Fibroblast of the aortic adventitia (primary cell): ENCODE measurements around the gene NARF. TPM values are rescaled to one million over a fixed set of nuclear protein-coding genes. Genes with fewer than 3 reads are reported as not detected.
"Not testable (repeated sequence)": the region's sequence is repeated elsewhere in the genome, so short reads cannot be mapped to it uniquely, and the experiment has no call there.

Source experiments
- DNase-seq: peaks from one replicate; pipeline ENCODE4 v3.0.0-alpha.2; 2010; ENCODE audit warnings: low read depth
- H3K4me3 ChIP-seq: 2 replicates; pipeline ENCODE4 v1.5.1; 2011; ENCODE audit warnings: low read depth, mild to moderate bottlenecking, control low read depth, low read length, moderate library complexity
- total RNA-seq: library from RNA; depleted of rRNA; stranded (reverse); fragments of >200 nt; gene quantifications from 2 replicates; pipeline ENCODE4 v1.2.3, GENCODE V29; 2012; ENCODE audit warnings: low replicate concordance
- TF ChIP-seq, protein P1 (sequence below): IDR thresholded peaks from 2 replicates; pipeline ENCODE4 v1.5.1; 2011; ENCODE audit warnings: mild to moderate bottlenecking, low read length, control low read depth, inconsistent platforms; ENCODE audit not compliant: insufficient read depth

NARF gene
- 27.9 and 35.0 TPM in 2 replicates for total RNA-seq

DNA sequence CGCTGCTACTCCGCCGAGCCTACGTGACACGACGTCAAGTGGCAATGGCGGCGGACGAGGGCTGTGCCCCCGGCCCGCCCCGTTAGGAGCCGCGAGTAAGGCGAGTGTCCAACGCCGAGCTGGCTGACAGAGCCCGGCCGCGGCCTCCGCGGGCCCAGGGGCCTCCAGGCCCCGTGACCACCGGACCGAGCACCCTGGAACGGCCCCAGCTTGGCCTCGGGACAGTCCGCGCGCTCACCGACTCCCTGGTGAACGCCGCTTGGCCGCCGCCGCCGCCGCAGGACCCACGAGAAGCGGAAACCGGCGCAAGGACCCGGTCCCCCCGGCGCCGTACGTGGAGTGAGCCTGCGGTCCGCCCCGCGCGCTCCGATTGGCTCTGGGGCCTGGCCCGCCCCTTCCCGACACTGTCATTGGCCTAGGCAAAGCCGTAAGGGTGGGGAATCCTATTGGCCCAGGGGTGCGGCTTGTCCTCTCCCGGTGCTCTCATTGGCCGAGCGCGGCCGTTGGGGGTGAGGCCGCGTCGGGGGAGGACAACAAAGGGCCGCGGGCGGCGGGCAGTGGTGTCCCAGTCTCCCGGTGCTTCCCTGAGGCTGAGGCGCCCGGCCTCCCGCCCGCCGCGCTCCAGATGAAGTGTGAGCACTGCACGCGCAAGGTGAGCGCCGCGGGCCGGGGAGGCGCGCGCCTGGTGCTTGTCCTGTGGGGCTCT, at the start of gene NARF:
Gene NARF (plus strand): TSS at position 563 of the 706 bp plus-strand sequence. CDS start 63 bp downstream, at position 626.
- TF ChIP-seq, protein P1, sequence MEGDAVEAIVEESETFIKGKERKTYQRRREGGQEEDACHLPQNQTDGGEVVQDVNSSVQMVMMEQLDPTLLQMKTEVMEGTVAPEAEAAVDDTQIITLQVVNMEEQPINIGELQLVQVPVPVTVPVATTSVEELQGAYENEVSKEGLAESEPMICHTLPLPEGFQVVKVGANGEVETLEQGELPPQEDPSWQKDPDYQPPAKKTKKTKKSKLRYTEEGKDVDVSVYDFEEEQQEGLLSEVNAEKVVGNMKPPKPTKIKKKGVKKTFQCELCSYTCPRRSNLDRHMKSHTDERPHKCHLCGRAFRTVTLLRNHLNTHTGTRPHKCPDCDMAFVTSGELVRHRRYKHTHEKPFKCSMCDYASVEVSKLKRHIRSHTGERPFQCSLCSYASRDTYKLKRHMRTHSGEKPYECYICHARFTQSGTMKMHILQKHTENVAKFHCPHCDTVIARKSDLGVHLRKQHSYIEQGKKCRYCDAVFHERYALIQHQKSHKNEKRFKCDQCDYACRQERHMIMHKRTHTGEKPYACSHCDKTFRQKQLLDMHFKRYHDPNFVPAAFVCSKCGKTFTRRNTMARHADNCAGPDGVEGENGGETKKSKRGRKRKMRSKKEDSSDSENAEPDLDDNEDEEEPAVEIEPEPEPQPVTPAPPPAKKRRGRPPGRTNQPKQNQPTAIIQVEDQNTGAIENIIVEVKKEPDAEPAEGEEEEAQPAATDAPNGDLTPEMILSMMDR: no peak
- DNase-seq: peak; percentile 98
- peak within 1 kb of the TSS; percentile 82 for H3K4me3 ChIP-seq

DNA sequence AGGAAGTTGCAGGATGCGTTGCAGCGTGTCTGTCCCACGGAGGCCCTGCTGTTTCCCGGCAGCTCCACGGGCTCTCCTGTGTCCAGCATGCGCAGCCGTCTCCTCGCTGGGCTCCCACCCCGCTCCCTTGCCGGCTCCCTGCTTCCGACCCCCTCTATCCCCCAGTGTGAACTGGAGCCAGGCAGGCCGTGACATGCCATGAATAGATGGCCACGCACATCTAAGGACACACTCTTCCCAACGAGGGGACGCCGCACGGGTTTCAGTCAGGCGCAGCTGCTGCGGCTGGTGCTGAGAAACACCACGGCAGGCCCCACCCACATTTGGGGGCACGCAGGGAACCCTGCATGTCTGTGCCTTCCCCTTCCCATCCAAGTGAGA, 49.6 kb upstream of the NARF start:
- TF ChIP-seq, protein P1: no peak
- DNase-seq: no peak

DNA sequence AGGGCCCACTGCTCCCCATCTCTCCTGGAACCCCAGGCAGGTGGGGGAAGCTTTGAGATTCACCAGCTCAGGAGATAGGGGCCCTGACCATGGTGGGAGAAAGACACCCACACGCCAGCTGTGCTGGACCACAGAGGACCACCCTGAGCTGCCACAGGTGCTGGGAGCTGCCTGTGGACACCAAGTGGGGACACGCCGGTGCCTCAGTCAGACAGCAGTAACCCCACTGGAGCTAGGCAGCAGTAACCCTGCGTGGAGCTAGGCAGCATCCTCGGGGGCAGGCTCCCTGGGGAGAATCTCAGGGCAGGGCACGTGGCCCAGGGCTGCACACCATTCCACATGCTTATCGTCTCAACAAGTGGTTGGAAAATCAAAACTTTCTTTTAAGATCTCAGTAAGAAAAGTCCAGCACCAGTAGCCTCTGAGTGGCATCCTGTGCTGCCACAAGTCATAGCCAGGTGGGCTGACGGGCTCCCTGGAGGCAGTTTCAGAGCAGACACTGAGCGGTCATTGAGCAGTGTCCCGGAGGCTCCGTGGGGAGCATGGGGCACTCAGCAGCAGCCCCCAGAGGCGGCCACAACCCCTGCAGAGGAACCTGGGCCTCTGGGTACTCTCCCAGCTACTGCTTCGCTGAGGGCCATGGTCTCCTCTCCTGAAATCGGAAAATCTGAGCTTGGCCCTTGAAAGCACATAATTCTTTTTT, 48.4 kb upstream of the NARF start:
- TF ChIP-seq, protein P1: no peak
- H3K4me3 ChIP-seq: no peak overlapping the region
- DNase-seq: no peak

More for the DNA sequence above, 49.6 kb upstream of the NARF start:
- no peak overlapping the region for H3K4me3 ChIP-seq

DNA sequence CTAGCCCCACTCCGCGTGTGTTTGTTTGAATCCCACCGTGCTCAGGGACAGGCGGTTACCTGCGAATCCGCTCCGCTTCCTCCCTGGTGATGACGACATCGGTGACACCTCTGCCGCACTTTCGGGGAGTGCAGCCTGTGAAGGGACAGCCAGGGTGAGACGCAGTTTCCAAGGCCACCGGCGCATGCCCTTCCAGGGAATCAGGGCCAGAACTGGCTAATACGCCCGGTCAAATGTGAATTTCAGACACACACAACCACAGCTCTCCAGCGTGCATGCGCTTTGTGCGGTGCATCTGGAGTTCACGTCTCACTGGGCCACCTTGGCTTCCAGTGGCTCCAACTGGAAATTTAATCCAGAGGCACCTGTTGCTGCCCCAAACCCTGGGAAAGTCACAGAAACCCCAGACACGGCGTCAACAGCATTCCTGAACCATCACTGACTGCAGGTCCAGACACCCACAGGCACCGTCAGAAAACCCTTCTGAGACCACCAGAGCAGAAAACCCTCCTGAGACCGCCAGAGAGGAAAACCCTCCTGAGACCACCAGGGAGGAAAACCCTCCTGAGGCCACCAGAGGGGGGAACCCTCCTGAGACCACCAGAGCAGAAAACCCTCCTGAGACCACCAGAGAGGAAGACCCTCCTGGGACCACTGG, 47.0 kb upstream of the NARF start:
- H3K4me3 ChIP-seq: no peak overlapping the region
- DNase-seq: no peak
- TF ChIP-seq, protein P1: no peak

DNA sequence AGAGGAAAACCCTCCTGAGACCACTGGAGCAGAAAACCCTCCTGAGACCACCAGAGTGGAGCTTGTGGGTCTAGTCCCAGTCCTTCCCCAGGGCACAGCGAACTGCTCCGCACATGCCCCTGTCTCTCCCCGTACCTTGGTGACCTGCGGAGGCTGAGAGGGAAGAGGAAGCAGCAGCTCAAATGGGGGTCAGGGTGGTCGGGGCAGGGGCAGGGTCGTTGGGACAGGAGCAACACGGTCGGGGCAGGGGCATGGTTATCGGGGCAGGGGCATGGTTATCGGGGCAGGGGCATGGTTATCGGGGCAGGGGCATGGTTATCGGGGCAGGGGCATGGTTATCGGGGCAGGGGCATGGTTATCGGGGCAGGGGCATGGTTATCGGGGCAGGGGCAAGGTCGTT, 46.5 kb upstream of the NARF start:
- not testable (repeated sequence) for H3K4me3 ChIP-seq, DNase-seq

DNA sequence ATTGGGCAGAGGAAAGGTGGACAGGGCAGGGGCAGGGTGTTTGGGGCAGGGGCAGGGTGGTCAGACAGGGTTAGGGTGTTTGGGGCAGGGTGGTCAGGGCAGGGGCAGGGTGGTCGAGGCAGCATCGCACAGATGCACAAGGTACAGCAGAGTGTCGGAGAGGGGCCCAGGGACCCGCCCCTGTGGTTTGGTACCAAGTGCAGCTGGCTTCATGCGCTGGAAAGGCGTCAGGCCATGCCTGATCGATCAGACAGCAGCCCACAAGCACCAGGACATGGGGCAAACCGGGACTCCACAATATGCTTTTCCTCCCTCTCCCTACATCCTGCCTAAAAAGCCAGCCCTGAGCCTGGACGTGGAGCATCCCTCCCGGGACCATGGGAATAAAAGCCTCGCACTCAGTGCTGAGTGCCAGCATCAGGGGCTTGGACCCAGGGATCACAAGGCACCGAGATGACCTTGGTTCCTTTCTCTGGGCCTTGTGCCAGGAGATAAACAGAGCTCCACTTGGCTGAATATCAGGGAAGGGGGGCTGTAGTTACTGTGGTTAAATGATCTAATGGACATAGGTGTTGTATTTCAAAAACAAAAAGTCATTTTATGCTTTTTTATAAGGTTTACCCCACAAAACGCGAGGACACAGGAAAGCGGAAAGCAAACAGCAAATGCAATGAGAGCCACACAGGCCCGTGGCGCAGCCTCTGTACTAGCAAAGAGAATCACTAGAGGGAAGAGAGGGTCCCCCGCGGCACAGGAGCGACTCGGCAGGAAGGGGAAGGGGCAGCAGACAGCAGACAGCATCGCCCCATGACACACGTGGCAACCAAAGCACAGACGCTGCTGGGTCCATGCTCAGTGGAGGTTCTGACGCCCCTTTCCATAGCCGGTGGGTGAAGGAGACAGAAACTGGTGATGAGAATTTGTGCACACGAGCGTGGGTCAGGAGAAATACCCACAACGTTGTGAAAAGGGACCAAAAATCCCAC, 45.7 kb upstream of the NARF start:
- no peak overlapping the region for H3K4me3 ChIP-seq
- TF ChIP-seq, protein P1: no peak
- no peak for DNase-seq
